Adrenal gland (tissue), 12 donors: ENCODE data around the gene DLEC1. TPM values are rescaled to one million over a fixed set of nuclear protein-coding genes. Genes with fewer than 3 reads are reported as not detected.

ENCODE experiments used
- DNase-seq, 7 donors: peaks; one replicate each; pipeline ENCODE4 v3.0.0-alpha.2; 2019 to 2020
- H3K27ac ChIP-seq, 5 donors: fragments of 200-600 bp; sonication (generic) in 4 of 5; 1 replicate in 3 of 5; 2 replicates in 2 of 5; pipeline versions ENCODE4 v1.5.1 to v1.8.0; 2016 to 2020; ENCODE audit warnings: mild to moderate bottlenecking in 1 of 5
- H3K27me3 ChIP-seq: fragments of 200-600 bp; 2 replicates; pipeline ENCODE4 v1.8.0; 2021
- H3K36me3 ChIP-seq, 2 donors: fragments of 200-600 bp; replicated peaks in 1 of 2; 1 replicate in 1 of 2; 2 replicates in 1 of 2; pipeline versions ENCODE4 v1.5.1 to v1.8.0; 2018 to 2022
- H3K4me1 ChIP-seq, 2 donors: fragments of 200-600 bp; replicated peaks in 1 of 2; 1 replicate in 1 of 2; 2 replicates in 1 of 2; pipeline versions ENCODE4 v1.5.1 to v1.8.0; 2018 to 2021
- H3K4me3 ChIP-seq, 4 donors: fragments of 200-600 bp; sonication (generic) in 3 of 4; one replicate each; pipeline ENCODE4 v1.5.1; 2016 to 2018
- H3K9me3 ChIP-seq, 3 donors: fragments of 200-600 bp; sonication (generic) in 1 of 3; replicated peaks in 1 of 3; 1 replicate in 2 of 3; 2 replicates in 1 of 3; pipeline versions ENCODE4 v1.5.1 to v1.8.0; 2016 to 2021
- POLR2A ChIP-seq, 2 donors: fragments of 450-650 bp; IDR thresholded peaks; one replicate each; pipeline ENCODE4 v1.6.1; 2017; ENCODE audit warnings: antibody characterized with exemption in 2 of 2, mild to moderate bottlenecking in 2 of 2, moderate library complexity in 1 of 2
- WGBS, 4 donors: extraction: QIAGEN DNeasy Blood & Tissue Kit in 2 of 4; methylation state at CpG; one replicate each; pipeline versions ENCODE4 v1.1.5 to v1.1.7; 2013 to 2017; 5-methylcytosine and 5-hydroxymethylcytosine counted together
- intact Hi-C, 2 donors: fragments of 100-400 bp; cut with DNase I; formaldehyde crosslinking; loops; one replicate each; pipeline versions ENCODE4 v1.14.1 to v1.15.0; 2022 to 2023
- polyA plus RNA-seq, 3 donors: library from polyadenylated mRNA; stranded (reverse); fragments of 200-250 nt in 2 of 3; fragments of 350-450 nt in 1 of 3; fragmentation: Illumina TruSeq in 1 of 3; extraction: RNeasy Lipid Tissue Mini Kit (QIAGEN cat#74804) in 1 of 3; gene quantifications; one replicate each; pipeline ENCODE4 v1.2.3, GENCODE V29; 2013 to 2014
- total RNA-seq, 9 donors: library from RNA; depleted of rRNA in 4 of 9; stranded (reverse); fragments of >200 nt in 4 of 9; fragments of 120-200 nt in 1 of 9; fragmentation: NEBNext Ultra II Directional in 1 of 9; extraction: Animal tissue kit (Norgen Biotek cat#: 25700) in 1 of 9; gene quantifications; one replicate each; pipeline versions ENCODE4 v1.1.0 to v1.2.4, GENCODE V29; 2013 to 2023
- TF ChIP-seq, protein P1 (sequence below), 6 experiments: fragments of 450-650 bp in 4 of 6; fragments of 200-600 bp in 2 of 6; sonication (generic) in 1 of 6; IDR thresholded peaks; 1 replicate in 5 of 6; 2 replicates in 1 of 6; pipeline versions ENCODE4 v1.5.1 to v1.8.0; 2016 to 2021; ENCODE audit warnings: antibody characterized with exemption in 6 of 6, mild to moderate bottlenecking in 2 of 6, moderate library complexity in 1 of 6
- donor health status: healthy with polysubstance abuse.
- donor health status: Bipolar disorder and iron deficiency.
- donor health status: DM: yes; HTN: yes; CAD: no.
- donor health status: DM: no; HTN: no; CAD: no.
- donor health status: DM: no; HTN: no; CAD: no.
- donor health status: DM: yes; HTN: yes; CAD: no.

The DLEC1 gene
- total and polyA plus RNA-seq, 12 donors: 0.18 to 2.0 (median 1.1) TPM

DNA sequence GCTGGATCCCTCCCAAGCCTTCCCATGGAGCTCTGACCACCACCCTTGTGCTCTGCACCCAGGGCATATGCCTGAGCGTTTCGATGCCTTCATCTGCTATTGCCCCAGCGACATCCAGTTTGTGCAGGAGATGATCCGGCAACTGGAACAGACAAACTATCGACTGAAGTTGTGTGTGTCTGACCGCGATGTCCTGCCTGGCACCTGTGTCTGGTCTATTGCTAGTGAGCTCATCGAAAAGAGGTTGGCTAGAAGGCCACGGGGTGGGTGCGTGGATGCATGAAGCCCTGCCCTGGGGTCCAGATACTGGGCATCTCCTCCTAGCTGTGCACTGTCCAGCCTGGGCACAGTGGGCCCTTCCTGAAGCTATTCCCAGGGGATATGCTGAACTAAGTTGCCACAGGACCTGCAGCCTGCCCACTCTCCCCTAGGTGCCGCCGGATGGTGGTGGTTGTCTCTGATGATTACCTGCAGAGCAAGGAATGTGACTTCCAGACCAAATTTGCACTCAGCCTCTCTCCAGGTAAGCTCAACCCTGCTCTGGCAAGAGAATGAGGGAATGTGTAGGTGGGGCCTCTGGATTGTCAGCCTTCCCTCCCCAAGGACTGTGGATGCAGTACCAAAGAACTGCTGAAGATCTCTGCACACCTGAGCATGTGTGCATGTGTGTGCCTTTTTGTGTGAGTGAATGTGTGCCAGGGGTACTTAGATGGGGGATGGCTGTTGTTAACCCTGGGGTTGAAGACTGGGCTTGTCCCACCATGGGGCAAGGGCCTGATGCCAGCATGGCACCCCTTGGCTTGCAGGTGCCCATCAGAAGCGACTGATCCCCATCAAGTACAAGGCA lies 101.5 kb downstream of the DLEC1 start:
- H3K27ac ChIP-seq: no peak overlapping the region

DNA sequence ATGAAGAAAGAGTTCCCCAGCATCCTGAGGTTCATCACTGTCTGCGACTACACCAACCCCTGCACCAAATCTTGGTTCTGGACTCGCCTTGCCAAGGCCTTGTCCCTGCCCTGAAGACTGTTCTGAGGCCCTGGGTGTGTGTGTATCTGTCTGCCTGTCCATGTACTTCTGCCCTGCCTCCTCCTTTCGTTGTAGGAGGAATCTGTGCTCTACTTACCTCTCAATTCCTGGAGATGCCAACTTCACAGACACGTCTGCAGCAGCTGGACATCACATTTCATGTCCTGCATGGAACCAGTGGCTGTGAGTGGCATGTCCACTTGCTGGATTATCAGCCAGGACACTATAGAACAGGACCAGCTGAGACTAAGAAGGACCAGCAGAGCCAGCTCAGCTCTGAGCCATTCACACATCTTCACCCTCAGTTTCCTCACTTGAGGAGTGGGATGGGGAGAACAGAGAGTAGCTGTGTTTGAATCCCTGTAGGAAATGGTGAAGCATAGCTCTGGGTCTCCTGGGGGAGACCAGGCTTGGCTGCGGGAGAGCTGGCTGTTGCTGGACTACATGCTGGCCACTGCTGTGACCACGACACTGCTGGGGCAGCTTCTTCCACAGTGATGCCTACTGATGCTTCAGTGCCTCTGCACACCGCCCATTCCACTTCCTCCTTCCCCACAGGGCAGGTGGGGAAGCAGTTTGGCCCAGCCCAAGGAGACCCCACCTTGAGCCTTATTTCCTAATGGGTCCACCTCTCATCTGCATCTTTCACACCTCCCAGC lies 102.4 kb downstream of the DLEC1 start:
- WGBS, 4 donors: 86 to 98% (median 94%) methylated on average over 7 of the region's 7 CpGs
- no peaks in the 10 kb centered on the region for H3K27me3 ChIP-seq
- no peaks in the 10 kb centered on the region for H3K9me3 ChIP-seq
- H3K4me1 ChIP-seq: peaks cover 8 to 24% of the 10 kb centered on the region in 2 donors
- DNase-seq: peak in 1 of 7 donors; percentile 41
- TF ChIP-seq POLR2A (IDR thresholded peaks at IDR 0.05): no peak
- TF ChIP-seq, protein P1, sequence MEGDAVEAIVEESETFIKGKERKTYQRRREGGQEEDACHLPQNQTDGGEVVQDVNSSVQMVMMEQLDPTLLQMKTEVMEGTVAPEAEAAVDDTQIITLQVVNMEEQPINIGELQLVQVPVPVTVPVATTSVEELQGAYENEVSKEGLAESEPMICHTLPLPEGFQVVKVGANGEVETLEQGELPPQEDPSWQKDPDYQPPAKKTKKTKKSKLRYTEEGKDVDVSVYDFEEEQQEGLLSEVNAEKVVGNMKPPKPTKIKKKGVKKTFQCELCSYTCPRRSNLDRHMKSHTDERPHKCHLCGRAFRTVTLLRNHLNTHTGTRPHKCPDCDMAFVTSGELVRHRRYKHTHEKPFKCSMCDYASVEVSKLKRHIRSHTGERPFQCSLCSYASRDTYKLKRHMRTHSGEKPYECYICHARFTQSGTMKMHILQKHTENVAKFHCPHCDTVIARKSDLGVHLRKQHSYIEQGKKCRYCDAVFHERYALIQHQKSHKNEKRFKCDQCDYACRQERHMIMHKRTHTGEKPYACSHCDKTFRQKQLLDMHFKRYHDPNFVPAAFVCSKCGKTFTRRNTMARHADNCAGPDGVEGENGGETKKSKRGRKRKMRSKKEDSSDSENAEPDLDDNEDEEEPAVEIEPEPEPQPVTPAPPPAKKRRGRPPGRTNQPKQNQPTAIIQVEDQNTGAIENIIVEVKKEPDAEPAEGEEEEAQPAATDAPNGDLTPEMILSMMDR (IDR thresholded peaks at IDR 0.05): no peak
- intact Hi-C loops: loop anchor here in 1 of 2 donors (10.0 kb wide), 1 partner anchor 343 kb away; no protein-coding TSS in a partner anchor
- peaks cover 0 to 20% of the 10 kb centered on the region in 2 donors for H3K36me3 ChIP-seq
- H3K4me3 ChIP-seq: no peak overlapping the region
- no peak overlapping the region for H3K27ac ChIP-seq

More for the DNA sequence above, 101.5 kb downstream of the DLEC1 start:
- no peaks in the 10 kb centered on the region for H3K27me3 ChIP-seq
- peak in 2 of 7 donors; percentile 15 to 54 for DNase-seq
- H3K9me3 ChIP-seq: no peaks in the 10 kb centered on the region
- H3K36me3 ChIP-seq: peaks cover 0 to 20% of the 10 kb centered on the region in 2 donors
- 93 to 97% (median 96%) methylated on average over 4 to 13 of the region's 13 CpGs for WGBS, 4 donors
- H3K4me1 ChIP-seq: peaks cover 13 to 30% of the 10 kb centered on the region in 2 donors
- intact Hi-C loops: loop anchor here in 1 of 2 donors (10.0 kb wide), 1 partner anchor 344 kb away; no protein-coding TSS in a partner anchor
- no peak overlapping the region for H3K4me3 ChIP-seq
- no peak for TF ChIP-seq POLR2A (IDR thresholded peaks at IDR 0.05)
- TF ChIP-seq, protein P1 (IDR thresholded peaks at IDR 0.05): no peak

DNA sequence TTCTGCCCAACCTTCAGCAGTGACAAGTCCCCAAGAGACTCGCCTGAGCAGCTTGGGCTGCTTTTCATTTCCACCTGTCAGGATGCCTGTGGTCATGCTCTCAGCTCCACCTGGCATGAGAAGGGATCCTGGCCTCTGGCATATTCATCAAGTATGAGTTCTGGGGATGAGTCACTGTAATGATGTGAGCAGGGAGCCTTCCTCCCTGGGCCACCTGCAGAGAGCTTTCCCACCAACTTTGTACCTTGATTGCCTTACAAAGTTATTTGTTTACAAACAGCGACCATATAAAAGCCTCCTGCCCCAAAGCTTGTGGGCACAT lies 102.9 kb downstream of the DLEC1 start:
- H3K27ac ChIP-seq: no peak overlapping the region
- no peak for TF ChIP-seq POLR2A (IDR thresholded peaks at IDR 0.05)
- TF ChIP-seq, protein P1 (IDR thresholded peaks at IDR 0.05): no peak
- no peak overlapping the region for H3K4me3 ChIP-seq
- H3K4me1 ChIP-seq: peaks cover 8 to 24% of the 10 kb centered on the region in 2 donors
- H3K36me3 ChIP-seq: peaks cover 0 to 20% of the 10 kb centered on the region in 2 donors
- H3K9me3 ChIP-seq: no peaks in the 10 kb centered on the region
- no peaks in the 10 kb centered on the region for H3K27me3 ChIP-seq
- peak in 1 of 7 donors; percentile 46 for DNase-seq
- intact Hi-C loops: loop anchor here in 1 of 2 donors (10.0 kb wide), 1 partner anchor 343 kb away; no protein-coding TSS in a partner anchor
- WGBS, 4 donors: 94 to 100% (median 99%) methylated on average over 2 of the region's 2 CpGs

DNA sequence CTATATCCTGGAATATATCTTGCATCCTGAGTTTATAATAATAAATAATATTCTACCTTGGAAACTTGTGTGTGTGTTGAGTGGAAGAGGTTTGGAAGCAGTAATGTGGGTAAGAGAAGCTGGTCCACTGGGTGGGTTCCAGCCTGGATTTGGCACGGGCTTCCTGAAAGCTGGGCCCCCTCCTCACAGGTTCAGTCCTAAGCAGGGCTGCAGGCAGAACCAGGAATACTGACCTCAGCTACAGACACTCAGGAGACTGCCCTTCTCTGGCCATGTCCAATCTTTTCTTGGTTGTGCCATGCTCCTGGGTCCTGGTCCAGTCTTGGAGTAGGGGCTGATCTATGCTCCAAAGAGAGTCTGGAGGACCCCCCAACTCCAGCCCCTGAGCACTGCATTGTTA lies 104.0 kb downstream of the DLEC1 start:
- TF ChIP-seq POLR2A (IDR thresholded peaks at IDR 0.05): no peak
- TF ChIP-seq, protein P1 (IDR thresholded peaks at IDR 0.05): no peak
- Histone ChIP-seq H3K9me3 (no peaks in the 10 kb centered on the region), H3K27me3 (no peaks in the 10 kb centered on the region), H3K4me3 (no peak overlapping the region), H3K36me3 (peaks cover 0 to 20% of the 10 kb centered on the region in 2 donors), H3K27ac (no peak overlapping the region), H3K4me1 (peaks cover 3 to 19% of the 10 kb centered on the region in 2 donors)
- DNase-seq: peak in 1 of 7 donors; percentile 44
- WGBS, 4 donors: 72 to 90% (median 87%) methylated on average over 1 of the region's 1 CpG
- intact Hi-C loops: loop anchor here in 1 of 2 donors (10.0 kb wide), 1 partner anchor 342 kb away; no protein-coding TSS in a partner anchor
